ENCODE measurements around the gene UCN3.
"Not testable (repeated sequence)": the region's sequence is repeated elsewhere in the genome, so short reads cannot be mapped to it uniquely, and the experiment has no call there.

The UCN3 gene

DNA sequence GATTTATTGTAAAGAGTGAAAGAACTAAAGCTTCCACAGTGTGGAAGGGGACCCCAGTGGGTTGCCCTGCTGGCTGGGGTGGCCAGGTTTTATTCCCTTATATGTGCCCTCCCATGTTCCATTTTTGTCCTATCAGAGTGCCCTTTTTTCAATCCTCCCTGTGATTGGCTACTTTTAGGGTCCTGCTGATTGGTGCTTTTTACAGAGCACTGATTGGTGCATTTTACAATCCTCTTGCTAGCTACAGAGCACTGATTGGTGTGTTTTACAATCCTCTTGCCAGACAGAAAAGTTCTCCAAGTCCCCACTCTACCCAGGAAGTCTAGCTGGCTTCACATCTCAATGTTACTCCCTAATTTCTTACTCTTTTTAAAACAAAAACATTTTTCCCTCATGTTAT lies 46.0 kb downstream of the UCN3 start:
- DNase-seq = not testable (repeated sequence)

DNA sequence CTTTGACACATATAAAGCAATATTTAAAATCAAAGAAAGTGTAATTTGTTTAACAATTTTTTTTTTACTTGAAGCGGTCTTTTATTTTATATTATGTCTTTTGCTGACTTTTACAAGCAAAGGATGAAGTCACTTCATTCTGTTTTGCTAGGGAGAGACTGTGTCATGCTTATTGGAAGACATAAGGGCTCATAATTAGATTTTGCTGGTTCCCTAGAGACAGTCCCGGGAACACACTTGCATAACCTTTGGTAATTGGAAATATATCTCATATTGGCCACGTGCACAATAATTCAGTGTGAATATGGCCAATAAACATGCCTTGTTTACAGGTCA lies 47.1 kb downstream of the UCN3 start:
- DNase-seq = no peak

DNA sequence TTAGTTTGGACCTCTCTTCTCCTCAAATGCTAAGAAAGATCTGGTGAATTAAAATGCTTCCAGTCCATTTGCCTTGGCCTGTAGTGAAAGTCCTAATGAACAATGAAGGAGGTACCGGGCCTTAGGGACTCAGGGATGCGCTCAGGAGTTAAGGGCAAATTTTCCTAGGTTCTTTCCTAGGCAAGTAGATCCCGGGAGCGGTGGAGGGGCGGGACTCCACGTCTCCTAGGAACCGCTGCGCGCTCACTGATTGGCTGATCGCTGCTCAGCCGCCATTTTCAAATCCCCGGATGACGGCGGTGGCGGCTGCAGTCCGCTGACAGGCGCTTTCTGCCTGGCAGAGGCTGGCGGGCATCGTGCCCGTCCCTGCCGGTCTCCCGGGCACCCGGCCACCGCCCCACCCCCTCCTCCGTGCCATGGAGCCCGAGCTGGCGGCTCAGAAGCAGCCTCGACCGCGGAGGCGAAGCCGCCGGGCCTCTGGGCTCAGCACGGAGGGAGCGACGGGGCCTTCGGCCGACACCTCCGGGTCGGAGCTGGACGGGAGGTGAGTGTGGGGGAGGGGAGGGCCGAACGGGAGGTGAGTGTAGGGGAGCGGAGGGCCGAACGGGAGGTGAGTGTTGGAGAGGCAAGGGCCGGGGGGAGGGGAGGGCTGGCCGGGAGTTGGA lies 47.6 kb downstream of the UCN3 start, which contains the start of gene NET1:
Gene NET1, plus strand, starts transcription at position 281 of the 665 bp plus-strand sequence. Its CDS starts 136 bp downstream, at position 417.
- peak; percentile 40 for DNase-seq

DNA sequence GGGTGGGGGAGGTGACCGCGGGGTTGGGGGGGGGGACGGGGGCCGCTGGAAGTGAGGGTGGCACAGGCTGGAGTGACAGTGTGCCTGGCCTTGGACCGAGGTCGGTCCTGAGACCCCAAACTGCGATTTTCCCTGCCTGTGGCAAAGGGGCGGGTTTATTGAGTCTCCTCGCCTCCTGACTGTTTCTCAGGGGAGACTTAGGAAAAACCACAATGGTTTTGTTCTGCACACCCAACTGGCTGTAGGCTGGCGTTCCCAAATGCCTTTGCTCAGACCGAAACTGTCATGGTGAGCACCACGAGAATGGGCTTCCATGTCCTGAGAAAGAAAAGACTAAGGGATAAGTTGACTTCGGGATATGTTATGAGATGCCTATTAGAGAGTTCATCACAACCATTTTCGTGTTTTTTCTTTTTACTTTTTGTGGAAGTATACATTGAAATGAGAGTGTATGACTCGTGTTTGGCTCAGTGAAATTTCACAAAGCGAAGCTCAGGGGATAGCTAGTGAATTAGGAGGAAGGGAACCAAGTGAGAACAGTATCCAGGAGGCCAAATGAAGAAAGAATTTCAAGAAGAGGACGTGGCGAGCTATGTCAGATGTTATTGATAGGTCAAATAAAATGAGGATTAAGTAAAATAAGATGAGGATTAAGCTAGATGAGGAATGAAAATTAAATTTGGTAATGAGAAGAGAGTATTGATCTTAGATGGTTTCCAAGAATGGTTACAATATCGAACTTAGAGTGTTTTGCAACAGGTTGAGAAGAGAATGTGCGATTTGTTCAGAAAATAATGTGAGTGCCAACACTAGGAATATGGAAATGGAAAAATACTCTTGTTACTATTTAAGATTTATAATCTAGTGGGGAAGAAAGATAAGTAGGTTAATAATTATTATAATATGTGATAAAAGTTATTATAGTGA lies 48.5 kb downstream of the UCN3 start:
- no peak for DNase-seq

DNA sequence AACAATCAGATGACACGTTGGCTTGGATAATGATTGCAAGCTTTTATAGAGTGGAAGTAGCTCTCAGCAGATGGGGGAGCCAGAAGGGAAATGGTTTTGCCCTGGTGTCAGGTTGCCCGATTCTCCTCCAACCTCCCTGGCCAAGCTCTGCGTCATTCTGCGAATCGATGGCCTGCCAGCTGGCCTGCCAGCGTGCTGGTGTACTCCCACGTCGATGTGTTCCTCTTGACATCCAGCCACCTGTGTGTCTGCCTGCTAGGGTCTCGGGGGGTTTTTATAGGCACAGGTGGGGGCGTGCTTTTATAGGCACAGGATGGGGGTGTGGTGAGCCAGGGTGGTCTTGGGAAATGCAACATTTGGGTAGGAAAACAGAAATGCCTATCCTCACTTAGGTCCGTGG lies 52.2 kb downstream of the UCN3 start:
- no peak for DNase-seq

DNA sequence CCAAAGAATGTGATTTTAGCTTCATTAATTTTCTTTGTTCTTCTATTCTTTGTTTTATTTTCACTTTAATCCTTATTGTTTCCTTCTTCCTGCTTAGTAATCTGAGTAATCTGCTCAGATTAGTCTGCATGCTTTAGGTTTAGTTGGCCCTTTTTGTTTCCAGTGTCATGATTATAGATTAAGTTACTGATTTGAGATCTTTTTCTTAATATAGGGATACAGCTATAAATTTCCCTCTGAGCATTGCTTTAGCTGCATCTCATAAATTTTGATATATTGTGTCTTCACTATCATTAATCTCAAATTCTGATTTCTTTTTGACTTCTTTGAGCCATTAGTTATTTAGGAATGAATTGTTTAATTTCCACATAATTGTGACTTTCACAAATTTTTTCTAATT lies 53.8 kb downstream of the UCN3 start:
- DNase-seq = no peak

DNA sequence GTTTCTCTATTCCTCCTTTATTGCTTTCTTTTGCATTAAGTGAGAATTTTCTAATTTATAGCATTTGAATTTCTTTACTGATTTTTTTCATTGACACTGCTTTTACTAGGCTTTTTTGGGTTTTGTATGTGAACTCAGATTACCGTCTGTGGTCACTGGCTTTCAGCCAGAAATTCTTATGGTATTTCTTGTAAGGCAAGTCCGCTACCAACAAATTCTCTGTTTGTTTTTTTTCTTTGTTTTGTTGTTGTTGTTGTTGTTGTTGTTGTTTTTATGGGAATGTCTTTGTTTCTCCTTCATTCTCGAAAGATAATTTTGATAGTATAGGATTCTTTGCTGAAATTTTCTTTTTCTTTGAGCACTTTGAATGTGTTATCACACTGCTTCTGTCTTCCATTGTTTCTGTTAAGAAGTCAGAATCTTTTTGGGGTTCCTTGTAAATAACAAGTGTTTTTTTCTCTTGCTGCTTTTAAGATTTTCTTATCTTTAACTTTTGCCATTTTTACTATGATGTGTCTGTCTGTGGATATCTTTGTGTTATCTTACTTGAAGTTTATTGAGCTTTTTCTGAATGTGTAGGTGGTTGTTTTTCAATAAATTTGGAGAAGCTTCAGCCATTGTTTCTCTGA lies 54.8 kb downstream of the UCN3 start:
- DNase-seq = no peak

DNA sequence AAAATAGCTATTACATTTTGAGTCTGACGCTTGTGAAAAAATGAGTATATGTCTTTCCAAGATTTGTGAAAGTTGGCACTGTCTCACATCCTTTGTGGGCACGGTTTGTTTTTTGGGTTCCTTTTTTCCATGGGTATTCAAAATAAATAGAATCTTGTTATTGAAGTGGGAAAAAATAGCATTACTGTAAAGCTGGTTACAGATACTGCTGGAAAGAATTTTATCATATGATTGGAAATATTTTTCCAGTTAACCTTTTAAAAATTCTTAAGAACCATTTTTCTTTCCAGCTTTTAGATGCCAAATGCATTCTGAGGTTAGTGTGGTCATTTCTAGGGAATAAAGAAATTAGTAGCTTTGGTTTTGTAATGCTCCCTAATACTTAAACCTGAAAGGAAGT lies 59.0 kb downstream of the UCN3 start:
- DNase-seq = no peak

All from NCI-H1436 treated with DMSO at 0.1 percent for 48 hours (cell line).